ENCODE measurements around the gene CAMK1D. TPM values are rescaled to one million over a fixed set of nuclear protein-coding genes. Genes with fewer than 3 reads are reported as not detected.

Gene CAMK1D
- total RNA-seq, 1 experiment from 2014 or later, result 6.3 TPM

GRCh38 chr10:12324530-12324929, 24.8 kb upstream of the CAMK1D start:
- Mint-ChIP-seq H3K36me3 (ENCODE audit: insufficient read depth in 1 of 3, low read depth in 3 of 3) (no peaks in the 10 kb centered on the region), H3K9me3 (no peaks in the 10 kb centered on the region; a peak in 1 of 5 replicates), H3K27me3 (ENCODE audit: low read depth) (no peaks in the 10 kb centered on the region), H3K27ac (peak overlapping the region in 1 of 3 experiments; percentile 60; a peak in 2 of 7 replicates), H3K4me1 (peaks cover 5 to 6% of the 10 kb centered on the region in 2 experiments; a peak in 1 of 4 replicates), H3K4me3 (no peak overlapping the region)
- no peaks in the 10 kb centered on the region for H3K79me1 ChIP-seq (ENCODE audit: insufficient read depth, low read depth, low read length, poor library complexity, severe bottlenecking)
- H3T11ph ChIP-seq (ENCODE audit: low read length), result no peak overlapping the region
- H3K23me2 ChIP-seq (ENCODE audit: insufficient read length, low read depth, low read length, poor library complexity, severe bottlenecking), result no peaks in the 10 kb centered on the region
- no peak overlapping the region for H2BK20ac ChIP-seq (ENCODE audit: low read depth, low read length, poor library complexity, severe bottlenecking)
- H3K18ac ChIP-seq (ENCODE audit: insufficient read length, low read depth, low read length), result no peak overlapping the region
- no peak overlapping the region for H3K9ac ChIP-seq (ENCODE audit: extremely low read depth, insufficient read length, low read length)
- no CpG with 5 or more reads among the region's 3 CpGs for WGBS (ENCODE audit: extremely low coverage, insufficient read length, low lambda C conversion rate)
- H3K4me2 ChIP-seq (ENCODE audit: insufficient read depth, insufficient read length, low read length), result no peak overlapping the region
- H2BK120ac ChIP-seq (ENCODE audit: low read depth, low read length, poor library complexity, severe bottlenecking), result no peak overlapping the region
- H2BK15ac ChIP-seq (ENCODE audit: low read depth, low read length), result no peak overlapping the region
- no peak overlapping the region for H4K5ac ChIP-seq (ENCODE audit: insufficient read length, low read depth, low read length)
- H3K14ac ChIP-seq (ENCODE audit: insufficient read depth, low read length), result no peak overlapping the region
- H4K20me1 ChIP-seq (ENCODE audit: control insufficient read depth, insufficient read depth, insufficient read length), result no peaks in the 10 kb centered on the region
- no peak for TF ChIP-seq CTCF (conservative IDR thresholded peaks at IDR 0.05)
- H3K27me3 ChIP-seq (ENCODE audit: insufficient read depth, low read length), result no peaks in the 10 kb centered on the region
- H3K56ac ChIP-seq (ENCODE audit: insufficient read length, low read depth, low read length), result no peak overlapping the region
- H2AFZ ChIP-seq (ENCODE audit: low read length), result no peak overlapping the region
- H3K4ac ChIP-seq (ENCODE audit: low read depth, low read length), result no peak overlapping the region
- H2BK5ac ChIP-seq (ENCODE audit: insufficient read length, low read length), result no peak overlapping the region
- H2BK12ac ChIP-seq (ENCODE audit: insufficient read length, low read depth, low read length), result no peak overlapping the region
- no peaks in the 10 kb centered on the region for H3K4me1 ChIP-seq (ENCODE audit: insufficient read depth, low read length)
- no peak overlapping the region for H2AK5ac ChIP-seq (ENCODE audit: insufficient read length, low read length)
- H3K79me2 ChIP-seq (ENCODE audit: insufficient read depth, low read length), result no peaks in the 10 kb centered on the region
- H3K9me3 ChIP-seq (ENCODE audit: control insufficient read depth, low read depth, low read length), result no peaks in the 10 kb centered on the region
- H4K8ac ChIP-seq (replicated peaks; ENCODE audit: insufficient read length, low read depth, low read length), result no peak overlapping the region
- H3K27ac ChIP-seq (ENCODE audit: insufficient read length, low read depth, low read length), result no peak overlapping the region
- no peak overlapping the region for H4K91ac ChIP-seq (ENCODE audit: insufficient read length, low read depth, low read length)
- H3K23ac ChIP-seq (ENCODE audit: insufficient read length, low read depth, low read length), result no peak overlapping the region
- no peak for DNase-seq

Measured in H9 (cell line).